ENCODE measurements around the gene DUOXA2. TPM values are rescaled to one million over a fixed set of nuclear protein-coding genes. Genes with fewer than 3 reads are reported as not detected.
"Not testable (repeated sequence)": the region's sequence is repeated elsewhere in the genome, so short reads cannot be mapped to it uniquely, and the experiment has no call there.

The DUOXA2 gene
- not detected in 2 replicates for total RNA-seq

GRCh38 chr15:45114076-45114750 lies at the start of gene DUOXA2, which contains the start of gene DUOX2:
TSS of gene DUOXA2 (plus strand) at chr15:45114326. CDS start at chr15:45114606, 280 bp downstream.
TSS of gene DUOX2 (minus strand) at chr15:45114172. CDS start at chr15:45113411, 761 bp downstream.
- intact Hi-C loops (cut with micrococcal nuclease) = loop anchor here (10.0 kb wide), 1 partner anchor 259 kb away; no protein-coding TSS in a partner anchor

GRCh38 chr15:45064386-45064785 lies 49.7 kb upstream of the DUOXA2 start:
- intact Hi-C loops (cut with micrococcal nuclease) = no loop called here

GRCh38 chr15:45069942-45070360 lies 44.2 kb upstream of the DUOXA2 start:
- intact Hi-C loops (cut with micrococcal nuclease) = not testable (repeated sequence)

- intact Hi-C loops (cut with micrococcal nuclease) = not testable (repeated sequence)
Measured at GRCh38 chr15:45073602-45074001, 40.5 kb upstream of the DUOXA2 start.

- intact Hi-C loops (cut with micrococcal nuclease) = not testable (repeated sequence)
Measured at GRCh38 chr15:45075440-45076320, 38.4 kb upstream of the DUOXA2 start.

- intact Hi-C loops (cut with micrococcal nuclease) = not testable (repeated sequence)
Measured at GRCh38 chr15:45077391-45077790, 36.7 kb upstream of the DUOXA2 start.

- intact Hi-C loops (cut with micrococcal nuclease) = not testable (repeated sequence)
Measured at GRCh38 chr15:45079201-45079600, 34.9 kb upstream of the DUOXA2 start.

- intact Hi-C loops (cut with micrococcal nuclease) = not testable (repeated sequence)
Measured at GRCh38 chr15:45079628-45080246, 34.4 kb upstream of the DUOXA2 start.

- intact Hi-C loops (cut with micrococcal nuclease) = not testable (repeated sequence)
Measured at GRCh38 chr15:45080593-45080992, 33.5 kb upstream of the DUOXA2 start.

GRCh38 chr15:45082412-45082811 lies 31.7 kb upstream of the DUOXA2 start:
- intact Hi-C loops (cut with micrococcal nuclease) = not testable (repeated sequence)

GRCh38 chr15:45083223-45083622 lies 30.9 kb upstream of the DUOXA2 start:
- intact Hi-C loops (cut with micrococcal nuclease) = no loop called here

GRCh38 chr15:45084163-45084562 lies 30.0 kb upstream of the DUOXA2 start:
- intact Hi-C loops (cut with micrococcal nuclease) = no loop called here

- intact Hi-C loops (cut with micrococcal nuclease) = no loop called here
Measured at GRCh38 chr15:45087513-45087912, 26.6 kb upstream of the DUOXA2 start.

GRCh38 chr15:45088801-45089711 lies 25.1 kb upstream of the DUOXA2 start:
- intact Hi-C loops (cut with micrococcal nuclease) = no loop called here

GRCh38 chr15:45089712-45090373 lies 24.3 kb upstream of the DUOXA2 start:
- intact Hi-C loops (cut with micrococcal nuclease) = no loop called here

- intact Hi-C loops (cut with micrococcal nuclease) = no loop called here
Measured at GRCh38 chr15:45091161-45091560, 23.0 kb upstream of the DUOXA2 start.

GRCh38 chr15:45091576-45091975 lies 22.6 kb upstream of the DUOXA2 start:
- intact Hi-C loops (cut with micrococcal nuclease) = no loop called here

- intact Hi-C loops (cut with micrococcal nuclease) = no loop called here
Measured at GRCh38 chr15:45093013-45093412, 21.1 kb upstream of the DUOXA2 start.

GRCh38 chr15:45093622-45094357 lies 20.3 kb upstream of the DUOXA2 start:
- intact Hi-C loops (cut with micrococcal nuclease) = no loop called here

GRCh38 chr15:45094358-45094730 lies 19.8 kb upstream of the DUOXA2 start:
- intact Hi-C loops (cut with micrococcal nuclease) = no loop called here

All from T-helper 1 cell treated with Interleukin-12 subunit alpha and Interleukin-12 subunit beta and Interleukin-4 antibody, amounts not matched to agents 30 ng/mL and 1 ng/mL, for 36 hours (primary cell).